Keratinocyte (primary cell): ENCODE measurements around the gene UTP15.

Experiments used
- EZH2 ChIP-seq: IDR thresholded peaks from one replicate; pipeline ENCODE4 v1.6.1; 2012; ENCODE audit warnings: inconsistent platforms, mild to moderate bottlenecking, low read length, moderate library complexity
- TF ChIP-seq, protein P1 (sequence below), 3 experiments: IDR thresholded peaks in 1 of 3; conservative IDR thresholded peaks in 1 of 3; optimal IDR thresholded peaks in 1 of 3; 2 replicates in 2 of 3; 3 replicates in 1 of 3; pipeline versions ENCODE3 to v1.5.1; 2011; ENCODE audit warnings: low read length in 3 of 3, mild to moderate bottlenecking in 3 of 3, moderate library complexity in 2 of 3, control low read depth in 1 of 3, inconsistent platforms in 1 of 3; ENCODE audit not compliant: insufficient read depth in 2 of 3; ENCODE audit errors: extremely low read depth in 1 of 3

DNA sequence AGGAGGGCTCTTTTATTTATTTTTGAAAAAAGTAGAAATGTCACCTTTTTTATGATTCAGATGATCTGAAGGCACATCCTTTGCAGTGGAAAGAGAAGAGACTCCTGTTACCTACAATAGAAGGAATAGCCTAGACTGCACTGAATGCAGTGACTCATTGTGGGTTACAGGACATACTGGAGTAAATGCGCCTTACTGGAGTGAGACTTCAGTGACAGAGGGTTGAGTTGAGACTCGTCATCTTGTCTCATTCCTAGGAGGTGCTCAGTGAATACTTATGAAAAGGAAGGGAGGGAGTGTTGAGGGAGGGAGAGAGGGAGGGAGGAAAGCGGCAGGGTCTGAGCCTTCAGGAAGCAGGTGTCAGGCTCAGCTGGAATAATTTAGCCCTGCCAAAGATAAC, 25.4 kb upstream of the UTP15 start:
- TF ChIP-seq, protein P1, sequence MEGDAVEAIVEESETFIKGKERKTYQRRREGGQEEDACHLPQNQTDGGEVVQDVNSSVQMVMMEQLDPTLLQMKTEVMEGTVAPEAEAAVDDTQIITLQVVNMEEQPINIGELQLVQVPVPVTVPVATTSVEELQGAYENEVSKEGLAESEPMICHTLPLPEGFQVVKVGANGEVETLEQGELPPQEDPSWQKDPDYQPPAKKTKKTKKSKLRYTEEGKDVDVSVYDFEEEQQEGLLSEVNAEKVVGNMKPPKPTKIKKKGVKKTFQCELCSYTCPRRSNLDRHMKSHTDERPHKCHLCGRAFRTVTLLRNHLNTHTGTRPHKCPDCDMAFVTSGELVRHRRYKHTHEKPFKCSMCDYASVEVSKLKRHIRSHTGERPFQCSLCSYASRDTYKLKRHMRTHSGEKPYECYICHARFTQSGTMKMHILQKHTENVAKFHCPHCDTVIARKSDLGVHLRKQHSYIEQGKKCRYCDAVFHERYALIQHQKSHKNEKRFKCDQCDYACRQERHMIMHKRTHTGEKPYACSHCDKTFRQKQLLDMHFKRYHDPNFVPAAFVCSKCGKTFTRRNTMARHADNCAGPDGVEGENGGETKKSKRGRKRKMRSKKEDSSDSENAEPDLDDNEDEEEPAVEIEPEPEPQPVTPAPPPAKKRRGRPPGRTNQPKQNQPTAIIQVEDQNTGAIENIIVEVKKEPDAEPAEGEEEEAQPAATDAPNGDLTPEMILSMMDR (optimal IDR thresholded peaks at IDR 0.05 in 1 of 3, IDR thresholded peaks at IDR 0.05 in 1 of 3, conservative IDR thresholded peaks at IDR 0.05 in 1 of 3; ENCODE audit: extremely low read depth in 1 of 3, insufficient read depth in 2 of 3, low read length in 3 of 3): no peak
- no peak for TF ChIP-seq EZH2
